NCI-H1048 (cell line): ENCODE data around the gene SYTL4.
A peak's percentile ranks its signal among the peaks of the same experiment; 100 is the strongest.
"Not testable (repeated sequence)": the region's sequence is repeated elsewhere in the genome, so short reads cannot be mapped to it uniquely, and the experiment has no call there.

ENCODE experiments used
- DNase-seq: peaks from one replicate; lab custom pipeline; 2025; lab: John Stamatoyannopoulos, UW

SYTL4 gene

GRCh38 chrX:100731441-100732281 is at the start of gene SYTL4:
Gene SYTL4 (minus strand): TSS chrX:100732121. CDS start chrX:100702037, 30,084 bp downstream.
- no peak for DNase-seq

- DNase-seq = not testable (repeated sequence)
Observed at GRCh38 chrX:100769439-100769838, 37.5 kb upstream of the SYTL4 start.

DNA sequence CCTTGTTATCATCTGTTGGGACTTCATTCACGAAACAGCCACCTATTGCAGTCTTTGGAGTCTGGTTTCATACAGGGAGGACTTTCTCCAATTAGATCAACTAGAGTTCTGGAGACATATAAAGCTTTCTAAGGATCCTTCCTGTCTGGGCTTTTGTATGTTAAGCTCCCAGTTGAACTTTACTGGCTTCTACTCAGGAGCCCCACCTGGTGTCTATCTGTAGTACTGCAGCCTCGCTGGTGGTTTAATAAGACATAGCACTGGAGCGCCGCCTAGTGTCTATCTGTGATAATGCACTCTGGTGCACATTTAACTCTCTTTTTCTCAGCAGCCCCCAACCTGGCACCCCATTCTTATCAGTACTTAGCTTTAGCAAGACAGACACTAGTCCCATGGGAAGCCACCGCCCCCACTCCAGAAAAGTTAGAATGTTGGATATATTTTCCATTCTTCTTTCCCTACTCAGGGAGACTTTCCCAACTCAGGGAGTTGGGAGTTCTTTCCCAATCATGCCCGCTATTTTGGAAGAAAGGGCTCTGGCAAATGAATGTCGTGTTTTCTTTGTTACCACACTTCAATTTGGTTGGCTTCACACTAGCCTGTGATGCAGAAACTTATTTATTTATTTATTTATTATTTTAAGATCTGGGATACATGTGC is 36.9 kb upstream of the SYTL4 start:
- peak; percentile 43 for DNase-seq

DNA sequence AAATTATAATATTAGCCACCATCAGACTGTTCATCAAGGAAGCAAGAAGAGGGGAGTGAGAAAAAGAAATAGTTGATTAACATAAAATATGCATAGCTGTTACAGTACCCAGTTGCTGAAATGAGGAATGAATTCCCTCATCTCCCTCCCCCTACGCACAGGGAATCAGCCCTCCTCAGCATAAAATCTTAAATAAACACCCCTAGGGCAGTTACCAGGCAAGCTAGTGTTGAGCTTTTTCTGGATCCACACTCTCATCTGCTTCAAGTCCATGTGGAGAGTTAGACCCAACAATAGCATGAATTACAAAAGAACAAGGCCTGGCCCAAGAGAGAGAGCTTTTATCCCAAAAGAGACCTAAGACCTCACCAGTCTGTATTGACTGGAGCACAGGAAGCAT is 19.0 kb upstream of the SYTL4 start:
- no peak for DNase-seq

GRCh38 chrX:100748108-100748507 is 16.2 kb upstream of the SYTL4 start:
- no peak for DNase-seq

DNA sequence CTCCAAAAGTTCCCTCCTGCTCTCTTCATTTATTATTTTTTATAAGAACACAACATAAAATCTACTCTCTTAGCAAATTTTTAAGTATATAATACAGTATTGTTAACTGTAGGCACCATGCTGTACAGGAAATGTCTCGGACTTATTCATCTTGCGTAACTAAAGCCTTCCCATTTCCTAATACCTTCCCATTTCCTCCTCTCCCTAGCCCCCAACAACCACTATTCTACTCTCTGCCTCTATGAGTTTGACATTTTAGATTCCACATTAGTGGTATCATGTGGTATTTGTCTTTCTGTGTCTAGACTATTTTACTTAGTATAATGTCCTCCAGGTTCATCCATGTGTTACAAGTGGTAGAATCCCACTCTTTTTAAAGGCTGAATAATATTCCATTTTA is 15.8 kb upstream of the SYTL4 start:
- no peak for DNase-seq

DNA sequence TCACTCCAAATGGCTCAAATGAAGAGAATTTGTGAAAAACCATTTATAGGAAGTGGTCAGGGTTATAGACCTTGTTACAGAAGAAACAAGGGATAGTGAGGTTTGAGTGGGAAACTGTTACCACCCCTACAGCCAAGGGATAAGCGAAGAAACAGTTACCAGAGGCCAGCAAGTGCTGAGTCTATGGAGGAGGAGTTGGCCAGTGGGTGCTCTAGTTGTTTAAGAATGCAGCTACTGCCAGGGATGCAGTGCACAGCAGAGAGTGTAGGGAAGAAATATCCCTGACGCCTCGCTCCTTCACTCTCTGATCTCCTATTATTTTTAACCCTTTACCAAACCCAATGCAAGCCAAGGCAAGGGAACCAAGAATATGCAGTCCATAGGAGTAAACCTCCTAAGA is 15.2 kb upstream of the SYTL4 start:
- no peak for DNase-seq

DNA sequence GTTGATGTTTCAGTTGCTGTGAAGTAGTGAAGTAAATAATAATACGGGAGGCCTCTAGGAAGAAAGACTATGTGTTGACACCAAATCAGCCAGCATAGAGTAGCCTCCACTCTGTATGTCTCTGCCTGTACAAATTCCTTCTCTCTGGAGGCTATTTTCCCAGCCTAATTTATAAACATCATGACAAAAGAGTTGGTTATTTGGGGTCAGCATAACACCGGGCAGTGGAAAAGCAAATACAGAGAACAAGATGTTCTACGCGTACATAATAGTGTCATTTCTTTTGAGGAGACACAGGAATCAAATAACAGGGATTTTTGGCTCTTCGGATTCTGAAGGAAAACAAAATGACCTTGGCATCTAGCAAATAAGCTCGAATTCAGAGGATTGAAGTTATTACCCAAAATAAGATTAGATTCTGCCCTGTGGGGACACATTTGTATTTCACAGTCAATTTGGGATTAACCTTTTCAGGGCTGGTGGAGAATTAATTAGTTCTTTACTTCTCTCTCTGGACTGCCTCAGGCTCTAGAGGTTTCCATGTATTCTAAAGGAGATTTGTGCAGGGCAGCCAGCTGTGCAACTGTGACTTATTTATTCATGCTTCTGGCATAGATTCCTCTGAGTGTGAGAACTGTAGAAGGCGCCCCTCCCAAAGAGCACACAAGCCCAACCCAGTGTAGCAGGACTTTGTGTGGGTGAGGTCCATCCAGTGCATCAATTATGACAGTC is 14.1 kb upstream of the SYTL4 start:
- DNase-seq = no peak

- no peak for DNase-seq
Observed at GRCh38 chrX:100745205-100745604, 13.3 kb upstream of the SYTL4 start.

GRCh38 chrX:100743009-100743607 is 11.2 kb upstream of the SYTL4 start:
- DNase-seq = no peak

DNA sequence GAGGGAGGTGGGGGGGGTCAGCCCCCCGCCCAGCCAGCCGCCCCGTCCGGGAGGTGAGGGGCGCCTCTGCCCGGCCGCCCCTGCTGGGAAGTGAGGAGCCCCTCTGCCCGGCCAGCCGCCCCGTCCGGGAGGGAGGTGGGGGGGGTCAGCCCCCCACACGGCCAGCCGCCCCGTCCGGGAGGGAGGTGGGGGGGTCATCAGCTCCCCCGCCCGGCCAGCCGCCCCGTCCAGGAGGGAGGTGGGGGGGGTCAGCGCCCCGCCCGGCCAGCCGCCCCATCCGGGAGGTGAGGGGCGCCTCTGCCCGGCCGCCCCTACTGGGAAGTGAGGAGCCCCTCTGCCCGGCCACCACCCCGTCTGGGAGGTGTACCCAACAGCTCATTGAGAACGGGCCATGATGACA is 7.9 kb downstream of the SYTL4 start:
- not testable (repeated sequence) for DNase-seq

DNA sequence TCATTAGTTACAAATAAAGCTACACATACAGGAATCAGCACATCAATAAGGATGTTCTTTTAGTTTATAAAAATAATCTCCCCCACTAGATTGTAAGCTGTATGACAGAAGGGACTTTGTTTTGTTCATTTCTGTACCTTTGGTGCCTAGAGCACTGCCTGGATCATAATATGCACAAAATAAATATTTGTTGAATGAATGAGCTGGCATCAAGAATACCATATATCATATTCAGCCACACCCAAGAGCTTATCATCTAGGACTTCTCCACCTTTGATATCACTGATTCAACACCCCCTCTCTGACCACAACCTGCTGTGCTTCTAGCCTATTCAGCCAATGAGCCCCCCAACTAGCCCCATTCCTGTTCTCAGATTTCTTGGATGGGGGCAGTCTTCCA is 10.6 kb downstream of the SYTL4 start:
- DNase-seq = no peak

DNA sequence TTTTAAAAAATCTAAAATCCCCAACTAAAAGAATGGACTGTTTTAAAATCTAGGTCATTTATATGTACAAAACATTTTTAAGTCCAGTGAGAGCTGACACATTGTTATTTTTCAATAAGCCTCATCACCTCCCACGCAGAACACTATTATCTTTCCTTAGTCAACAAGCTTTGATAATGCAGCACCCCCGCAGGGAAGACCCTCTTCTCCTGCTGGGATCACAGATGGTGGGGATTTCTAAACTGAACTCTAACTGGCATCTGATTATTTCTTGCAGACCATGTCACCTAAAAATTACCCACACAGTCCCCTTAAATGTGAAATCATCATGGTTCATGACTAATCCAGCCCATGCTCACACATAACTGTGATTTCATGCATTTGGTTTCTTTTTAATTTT is 11.6 kb downstream of the SYTL4 start:
- no peak for DNase-seq

DNA sequence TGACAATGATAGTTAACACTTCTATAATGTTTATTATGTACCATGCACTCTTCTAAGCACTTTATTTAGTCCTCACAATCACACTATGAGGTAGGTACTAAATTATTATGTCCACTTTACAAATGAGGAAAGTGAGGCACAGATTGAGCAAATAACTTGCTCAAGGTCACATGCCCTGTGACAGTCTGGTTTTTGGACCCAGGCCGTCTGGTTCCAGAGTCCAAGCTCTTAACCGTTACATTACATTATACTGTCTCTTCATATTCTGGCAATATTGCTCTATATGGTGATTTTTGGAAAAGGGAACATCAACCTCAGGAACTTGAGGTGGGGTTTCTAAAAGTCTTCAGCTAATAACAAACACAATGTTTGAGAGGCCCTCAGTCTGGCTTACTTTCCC is 12.8 kb downstream of the SYTL4 start:
- DNase-seq = no peak

- DNase-seq = no peak
Observed at GRCh38 chrX:100717363-100717762, 14.6 kb downstream of the SYTL4 start.

- DNase-seq = no peak
Observed at GRCh38 chrX:100710816-100711215, 21.1 kb downstream of the SYTL4 start.

GRCh38 chrX:100704581-100705203 is 27.2 kb downstream of the SYTL4 start:
- DNase-seq = no peak

DNA sequence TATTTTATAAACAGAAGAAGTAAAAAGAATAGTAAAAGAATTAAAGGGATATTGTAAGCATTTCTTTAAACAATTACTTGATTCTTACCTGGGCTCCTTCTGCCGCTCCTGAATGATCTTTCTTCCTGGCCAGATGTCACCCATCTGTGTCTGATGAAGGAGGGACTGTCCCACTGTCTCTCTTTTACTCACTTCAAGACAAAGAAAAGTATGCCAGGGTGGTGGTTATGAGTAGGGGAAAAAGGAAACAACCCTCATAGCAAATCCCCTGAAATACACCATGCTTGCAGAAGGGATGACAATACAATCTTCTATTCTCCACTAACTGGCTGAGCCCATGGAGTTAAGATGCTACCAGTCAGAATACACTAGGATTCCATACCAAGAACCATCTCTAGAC is 31.1 kb downstream of the SYTL4 start:
- no peak for DNase-seq

- no peak for DNase-seq
Observed at GRCh38 chrX:100698551-100698950, 33.4 kb downstream of the SYTL4 start.

- DNase-seq = no peak
Observed at GRCh38 chrX:100696699-100697351, 35.1 kb downstream of the SYTL4 start.

- no peak for DNase-seq
Observed at GRCh38 chrX:100695991-100696390, 35.9 kb downstream of the SYTL4 start.
